Measurements from ENCODE around the gene METTL18. TPM values are rescaled to one million over a fixed set of nuclear protein-coding genes. Genes with fewer than 3 reads are reported as not detected.

The METTL18 gene
- total and polyA plus RNA-seq, 8 donors, result 6.8 to 12.9 (median 8.5) TPM; not detected in 2

GRCh38 chr1:169762699-169763098 is 32.0 kb downstream of the METTL18 start:
- intact Hi-C loops (cut with DNase I; ENCODE audit: low total_unique reads), result no loop called here
- H3K4me3 ChIP-seq, result no peak overlapping the region
- H3K27ac ChIP-seq, result no peak overlapping the region
- no peaks in the 10 kb centered on the region for H3K27me3 ChIP-seq
- WGBS, 5 donors, result 91 to 100% (median 96%) methylated on average over 1 of the region's 1 CpG
- TF ChIP-seq POLR2A (IDR thresholded peaks at IDR 0.05) (no peak), CTCF (IDR thresholded peaks at IDR 0.05) (no peak), POLR2AphosphoS5 (IDR thresholded peaks at IDR 0.05) (no peak), EP300 (IDR thresholded peaks at IDR 0.05) (no peak)
- no peaks in the 10 kb centered on the region for H3K36me3 ChIP-seq
- peaks cover 0 to 7% (median 0%) of the 10 kb centered on the region in 4 donors for H3K9me3 ChIP-seq
- no peaks in the 10 kb centered on the region for H3K4me1 ChIP-seq
- no peak for DNase-seq

GRCh38 chr1:169759038-169759437 is 35.7 kb downstream of the METTL18 start:
- DNase-seq, result no peak
- no peaks in the 10 kb centered on the region for H3K4me1 ChIP-seq
- TF ChIP-seq CTCF (IDR thresholded peaks at IDR 0.05) (no peak), POLR2AphosphoS5 (IDR thresholded peaks at IDR 0.05) (no peak), EP300 (IDR thresholded peaks at IDR 0.05) (no peak), POLR2A (IDR thresholded peaks at IDR 0.05) (no peak)
- H3K4me3 ChIP-seq, result no peak overlapping the region
- no peak overlapping the region for H3K27ac ChIP-seq
- H3K27me3 ChIP-seq, result no peaks in the 10 kb centered on the region
- intact Hi-C loops (cut with DNase I; ENCODE audit: low total_unique reads), result no loop called here
- WGBS, 5 donors, result 69 to 82% (median 79%) methylated on average over 3 of the region's 3 CpGs
- peaks cover 0 to 7% (median 0%) of the 10 kb centered on the region in 4 donors for H3K9me3 ChIP-seq
- H3K36me3 ChIP-seq, result no peaks in the 10 kb centered on the region

GRCh38 chr1:169753549-169753948 is 41.2 kb downstream of the METTL18 start:
- no peak for TF ChIP-seq POLR2A (IDR thresholded peaks at IDR 0.05)
- no peak for TF ChIP-seq POLR2AphosphoS5 (IDR thresholded peaks at IDR 0.05)
- no peak for TF ChIP-seq EP300 (IDR thresholded peaks at IDR 0.05)
- TF ChIP-seq CTCF (IDR thresholded peaks at IDR 0.05), result no peak
- no peaks in the 10 kb centered on the region for H3K4me1 ChIP-seq
- no peak for DNase-seq
- H3K36me3 ChIP-seq, result no peaks in the 10 kb centered on the region
- H3K9me3 ChIP-seq, result peaks cover 0 to 5% (median 0%) of the 10 kb centered on the region in 4 donors
- intact Hi-C loops (cut with DNase I; ENCODE audit: low total_unique reads), result no loop called here
- WGBS, 5 donors, result 64 to 69% (median 67%) methylated on average over 4 of the region's 4 CpGs
- no peaks in the 10 kb centered on the region for H3K27me3 ChIP-seq
- H3K27ac ChIP-seq, result no peak overlapping the region
- no peak overlapping the region for H3K4me3 ChIP-seq

- TF ChIP-seq EP300 (IDR thresholded peaks at IDR 0.05), result no peak
- TF ChIP-seq CTCF (IDR thresholded peaks at IDR 0.05), result no peak
- no peak for TF ChIP-seq POLR2A (IDR thresholded peaks at IDR 0.05)
- no peak for TF ChIP-seq POLR2AphosphoS5 (IDR thresholded peaks at IDR 0.05)
- H3K27ac ChIP-seq, result no peak overlapping the region
- H3K4me1 ChIP-seq, result no peaks in the 10 kb centered on the region
- no peaks in the 10 kb centered on the region for H3K27me3 ChIP-seq
- H3K4me3 ChIP-seq, result no peak overlapping the region
- WGBS, 5 donors, result 57 to 93% (median 78%) methylated on average over 1 of the region's 1 CpG
- intact Hi-C loops (cut with DNase I; ENCODE audit: low total_unique reads), result no loop called here
- no peaks in the 10 kb centered on the region for H3K36me3 ChIP-seq
- no peaks in the 10 kb centered on the region for H3K9me3 ChIP-seq
- DNase-seq, result no peak
Measured at GRCh38 chr1:169750041-169750440, 44.7 kb downstream of the METTL18 start.

Measured in stomach (tissue), 9 donors.